ENCODE measurements around the gene PDPK1.

DNA sequence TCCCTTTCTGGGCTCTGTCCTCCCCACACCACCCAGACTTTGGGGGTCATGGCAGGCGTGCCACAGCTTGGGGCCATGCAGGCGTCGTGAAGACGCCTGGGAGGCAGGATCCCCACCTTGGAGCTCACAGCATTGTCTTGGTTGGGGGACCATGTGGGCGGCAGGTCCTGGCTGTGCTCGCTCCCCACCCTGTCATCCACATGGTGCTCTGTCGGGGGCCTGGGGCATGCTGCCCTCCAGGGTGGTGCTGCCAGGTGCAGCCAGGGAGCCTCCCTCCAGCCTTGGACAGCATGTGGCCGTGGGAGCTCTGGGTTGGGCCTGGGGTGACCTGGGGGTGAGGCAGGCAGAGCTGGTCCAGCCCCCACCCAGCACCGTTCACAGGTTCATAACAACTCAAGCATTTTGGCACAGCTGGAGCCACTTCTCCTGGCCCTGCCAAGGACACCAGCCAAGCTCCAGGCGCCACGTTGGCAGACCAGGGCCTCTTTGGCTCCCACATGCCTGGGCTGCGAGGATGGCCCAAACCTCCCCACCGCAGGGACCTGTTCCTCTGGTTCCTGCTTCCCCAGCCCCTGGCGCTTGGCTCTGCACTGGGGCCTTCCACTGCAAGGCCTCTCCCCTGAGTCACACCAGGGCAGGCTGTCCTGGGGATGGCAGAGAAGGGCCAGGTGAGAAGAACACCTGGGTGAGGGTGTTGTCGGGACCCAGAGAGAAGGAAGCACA lies 39.1 kb upstream of the PDPK1 start:
- TF ChIP-seq, protein P1, sequence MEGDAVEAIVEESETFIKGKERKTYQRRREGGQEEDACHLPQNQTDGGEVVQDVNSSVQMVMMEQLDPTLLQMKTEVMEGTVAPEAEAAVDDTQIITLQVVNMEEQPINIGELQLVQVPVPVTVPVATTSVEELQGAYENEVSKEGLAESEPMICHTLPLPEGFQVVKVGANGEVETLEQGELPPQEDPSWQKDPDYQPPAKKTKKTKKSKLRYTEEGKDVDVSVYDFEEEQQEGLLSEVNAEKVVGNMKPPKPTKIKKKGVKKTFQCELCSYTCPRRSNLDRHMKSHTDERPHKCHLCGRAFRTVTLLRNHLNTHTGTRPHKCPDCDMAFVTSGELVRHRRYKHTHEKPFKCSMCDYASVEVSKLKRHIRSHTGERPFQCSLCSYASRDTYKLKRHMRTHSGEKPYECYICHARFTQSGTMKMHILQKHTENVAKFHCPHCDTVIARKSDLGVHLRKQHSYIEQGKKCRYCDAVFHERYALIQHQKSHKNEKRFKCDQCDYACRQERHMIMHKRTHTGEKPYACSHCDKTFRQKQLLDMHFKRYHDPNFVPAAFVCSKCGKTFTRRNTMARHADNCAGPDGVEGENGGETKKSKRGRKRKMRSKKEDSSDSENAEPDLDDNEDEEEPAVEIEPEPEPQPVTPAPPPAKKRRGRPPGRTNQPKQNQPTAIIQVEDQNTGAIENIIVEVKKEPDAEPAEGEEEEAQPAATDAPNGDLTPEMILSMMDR (conservative IDR thresholded peaks at IDR 0.05; ENCODE audit: low read depth, low read length), result no peak
- no peak for TF ChIP-seq POLR2A (IDR thresholded peaks at IDR 0.05; ENCODE audit: low read depth, low read length)
- TF ChIP-seq ELK1 (IDR thresholded peaks at IDR 0.05; ENCODE audit: borderline replicate concordance, low read depth, low read length), result no peak
- no peak for TF ChIP-seq RCOR1 (IDR thresholded peaks at IDR 0.05; ENCODE audit: insufficient replicate concordance, low read length)
- TF ChIP-seq RAD21 (IDR thresholded peaks at IDR 0.05; ENCODE audit: low read length), result no peak

All from IMR-90 (cell line).